Measurements from ENCODE around the gene ZFP2. TPM values are rescaled to one million over a fixed set of nuclear protein-coding genes. Genes with fewer than 3 reads are reported as not detected.
A peak's percentile ranks its signal among the peaks of the same experiment; 100 is the strongest.
"Not testable (repeated sequence)": the region's sequence is repeated elsewhere in the genome, so short reads cannot be mapped to it uniquely, and the experiment has no call there.

Gene ZFP2
- total RNA-seq, 2 experiments from 2014 or later: 0.36 to 0.49 TPM

GRCh38 chr5:178854284-178854683, 41.4 kb upstream of the ZFP2 start:
- H3K27ac ChIP-seq (ENCODE audit: low read depth in 1 of 2, low read length in 2 of 2): no peak overlapping the region
- peaks cover 3 to 5% of the 10 kb centered on the region in 2 experiments for H3K27me3 ChIP-seq (ENCODE audit: control insufficient read depth in 1 of 2, insufficient read depth in 2 of 2, low read length in 2 of 2)
- Mint-ChIP-seq H3K27ac (no peak overlapping the region), H3K27me3 (peaks cover 24% of the 10 kb centered on the region), H3K9me3 (no peaks in the 10 kb centered on the region), H3K4me1 (ENCODE audit: low read depth) (peaks cover 5% of the 10 kb centered on the region), H3K36me3 (ENCODE audit: low read depth) (no peaks in the 10 kb centered on the region), H3K4me3 (no peak overlapping the region)
- no peaks in the 10 kb centered on the region for H3K36me3 ChIP-seq (ENCODE audit: insufficient read depth, low read length)
- H3K4me1 ChIP-seq (ENCODE audit: insufficient read depth, low read length): no peaks in the 10 kb centered on the region
- no peak for ATAC-seq (ENCODE audit: poor library complexity)
- no peak for DNase-seq
- no peak for TF ChIP-seq CTCF (IDR thresholded peaks at IDR 0.05)
- no peak overlapping the region for H3K4me3 ChIP-seq (ENCODE audit: low read length)
- ChIA-PET CTCF (no interaction called here), POLR2A (no interaction called here)
- intact Hi-C loops (cut with DNase I, micrococcal nuclease): no loop called here
- H3K9me3 ChIP-seq (ENCODE audit: control insufficient read depth in 1 of 2, insufficient read depth in 1 of 2, low read length in 2 of 2): no peaks in the 10 kb centered on the region

- H3K27me3 Mint-ChIP-seq: no peaks in the 10 kb centered on the region
- peak; percentile 98 for ATAC-seq (ENCODE audit: poor library complexity)
- Histone ChIP-seq H3K4me3 (ENCODE audit: low read length) (peak within 1 kb of the TSS; percentile 60), H3K36me3 (ENCODE audit: insufficient read depth, low read length) (peaks cover 8% of the 10 kb centered on the region), H3K9me3 (ENCODE audit: control insufficient read depth in 1 of 2, insufficient read depth in 1 of 2, low read length in 2 of 2) (no peaks in the 10 kb centered on the region), H3K4me1 (ENCODE audit: insufficient read depth, low read length) (peaks cover 16% of the 10 kb centered on the region), H3K27me3 (ENCODE audit: control insufficient read depth in 1 of 2, insufficient read depth in 2 of 2, low read length in 2 of 2) (peaks cover 0 to under 1% of the 10 kb centered on the region in 2 experiments), H3K27ac (ENCODE audit: low read depth in 1 of 2, low read length in 2 of 2) (peak within 1 kb of the TSS; percentile 1 to 46)
- ChIA-PET POLR2A (interaction anchor here (0.8 to 1.9 kb wide), 8 partner anchors 36 to 764 kb away, joined by 3 to 43 read pairs (median 7); partner anchors contain the start of genes CLK4, HNRNPAB, HNRNPH1 and ZFP2), CTCF (interaction anchor here (0.9 to 1.8 kb wide), 2 partner anchors 130 to 200 kb away, joined by 3 to 23 read pairs; partner anchors contain the start of genes ZNF354A and ZNF354C)
- peak within 1 kb of the TSS; percentile 82 for H3K27ac Mint-ChIP-seq
- DNase-seq: peak; percentile 65 to 94 (median 78)
- intact Hi-C loops (cut with DNase I, micrococcal nuclease): loop anchor here (1.0 to 10.0 kb wide), 7 partner anchors 37 to 755 kb away; partner anchors contain the start of genes ZNF354C (in 2 of the 2), CLK4 (in 1 of the 2), ZFP2 (in 1 of the 2) and ZNF354A (in 1 of the 2)
- peak within 1 kb of the TSS; percentile 84 for H3K4me3 Mint-ChIP-seq
- H3K36me3 Mint-ChIP-seq (ENCODE audit: low read depth): peaks cover 37% of the 10 kb centered on the region
- no peaks in the 10 kb centered on the region for H3K9me3 Mint-ChIP-seq
- TF ChIP-seq CTCF (IDR thresholded peaks at IDR 0.05): no peak
- peaks cover 36% of the 10 kb centered on the region for H3K4me1 Mint-ChIP-seq (ENCODE audit: low read depth)
Measured at GRCh38 chr5:178859625-178860521, 35.8 kb upstream of the ZFP2 start, which contains the start of gene ZNF354B. Gene ZNF354B, plus strand, starts transcription at chr5:178859953. Its CDS starts 1,095 bp downstream, at chr5:178861048.

GRCh38 chr5:178860615-178861014, 35.1 kb upstream of the ZFP2 start:
- H3K27me3 ChIP-seq (ENCODE audit: control insufficient read depth in 1 of 2, insufficient read depth in 2 of 2, low read length in 2 of 2); H3K9me3 Mint-ChIP-seq; DNase-seq; H3K27ac ChIP-seq (ENCODE audit: low read depth in 1 of 2, low read length in 2 of 2); H3K4me3 Mint-ChIP-seq; H3K27me3 Mint-ChIP-seq; CTCF ChIA-PET; H3K9me3 ChIP-seq (ENCODE audit: control insufficient read depth in 1 of 2, insufficient read depth in 1 of 2, low read length in 2 of 2); ATAC-seq (ENCODE audit: poor library complexity); POLR2A ChIA-PET; H3K27ac Mint-ChIP-seq: not testable (repeated sequence)
- H3K4me3 ChIP-seq (ENCODE audit: low read length): peak overlapping the region; percentile 60
- intact Hi-C loops (cut with DNase I, micrococcal nuclease): loop anchor here in 1 of 2 experiments (10.0 kb wide), 1 partner anchor 754 kb away; no protein-coding TSS in a partner anchor
- Mint-ChIP-seq H3K4me1 (ENCODE audit: low read depth) (peaks cover 36% of the 10 kb centered on the region), H3K36me3 (ENCODE audit: low read depth) (peaks cover 44% of the 10 kb centered on the region)
- H3K36me3 ChIP-seq (ENCODE audit: insufficient read depth, low read length): peaks cover 12% of the 10 kb centered on the region
- peaks cover 16% of the 10 kb centered on the region for H3K4me1 ChIP-seq (ENCODE audit: insufficient read depth, low read length)
